HCT116 (cell line): ENCODE measurements around the gene SLC50A1.

ENCODE experiments used
- CBX3 ChIP-seq: IDR thresholded peaks from 2 replicates; pipeline ENCODE4 v1.6.1; 2012; ENCODE audit warnings: low read depth
- CEBPB ChIP-seq: IDR thresholded peaks from 2 replicates; pipeline ENCODE4 v1.6.1; 2012; ENCODE audit warnings: low read depth
- EZH2 ChIP-seq: fragments of 200-600 bp; sonication (generic); IDR thresholded peaks from 2 replicates; pipeline ENCODE4 v1.6.1; 2017; ENCODE audit warnings: antibody characterized with exemption, mixed run types
- EZH2phosphoT487 ChIP-seq: fragments of 200-600 bp; IDR thresholded peaks from 2 replicates; pipeline ENCODE4 v1.6.1; 2018; ENCODE audit warnings: antibody characterized with exemption, borderline replicate concordance
- POLR2A ChIP-seq: IDR thresholded peaks from 2 replicates; pipeline ENCODE4 v1.7.0; 2011; ENCODE audit warnings: borderline replicate concordance; ENCODE audit not compliant: insufficient read depth, insufficient read length; ENCODE audit errors: extremely low read depth
- POLR2AphosphoS5 ChIP-seq: IDR thresholded peaks from 2 replicates; pipeline ENCODE4 v1.6.1; 2011; ENCODE audit warnings: mild to moderate bottlenecking, low read depth, low read length, moderate library complexity
- RAD21 ChIP-seq: IDR thresholded peaks from 2 replicates; pipeline ENCODE4 v1.6.1; 2012; ENCODE audit warnings: low read depth, mild to moderate bottlenecking
- ZBTB33 ChIP-seq: IDR thresholded peaks from 2 replicates; pipeline ENCODE4 v1.6.1; 2011; ENCODE audit warnings: mild to moderate bottlenecking, low read length, moderate library complexity; ENCODE audit not compliant: insufficient replicate concordance; ENCODE audit errors: extremely low read depth
- ZNF274 ChIP-seq: fragments of 200-500 bp; sonication (Bioruptor generic); IDR thresholded peaks from 2 replicates; pipeline ENCODE4 v1.6.1; 2014; ENCODE audit warnings: mild to moderate bottlenecking, low read depth, low read length, inconsistent platforms
- TF ChIP-seq, protein P1 (sequence below): IDR thresholded peaks from 2 replicates; pipeline ENCODE4 v1.6.1; 2012; ENCODE audit warnings: low read depth
- TF ChIP-seq, protein P2 (sequence below), 3 experiments: fragments of 200-600 bp in 1 of 3; sonication (generic) in 1 of 3; IDR thresholded peaks in 2 of 3; conservative IDR thresholded peaks in 1 of 3; 2 replicates each; pipeline ENCODE4 v1.5.1; 2012 to 2017; ENCODE audit warnings: low read depth in 2 of 3, low read length in 2 of 3, antibody characterized with exemption in 1 of 3, borderline replicate concordance in 1 of 3, control low read depth in 1 of 3, mild to moderate bottlenecking in 1 of 3, mixed read lengths in 1 of 3, mixed run types in 1 of 3, moderate library complexity in 1 of 3; ENCODE audit not compliant: insufficient read depth in 1 of 3
- TF ChIP-seq, protein P3 (sequence below): IDR thresholded peaks from 2 replicates; pipeline ENCODE4 v1.6.1; 2012

DNA sequence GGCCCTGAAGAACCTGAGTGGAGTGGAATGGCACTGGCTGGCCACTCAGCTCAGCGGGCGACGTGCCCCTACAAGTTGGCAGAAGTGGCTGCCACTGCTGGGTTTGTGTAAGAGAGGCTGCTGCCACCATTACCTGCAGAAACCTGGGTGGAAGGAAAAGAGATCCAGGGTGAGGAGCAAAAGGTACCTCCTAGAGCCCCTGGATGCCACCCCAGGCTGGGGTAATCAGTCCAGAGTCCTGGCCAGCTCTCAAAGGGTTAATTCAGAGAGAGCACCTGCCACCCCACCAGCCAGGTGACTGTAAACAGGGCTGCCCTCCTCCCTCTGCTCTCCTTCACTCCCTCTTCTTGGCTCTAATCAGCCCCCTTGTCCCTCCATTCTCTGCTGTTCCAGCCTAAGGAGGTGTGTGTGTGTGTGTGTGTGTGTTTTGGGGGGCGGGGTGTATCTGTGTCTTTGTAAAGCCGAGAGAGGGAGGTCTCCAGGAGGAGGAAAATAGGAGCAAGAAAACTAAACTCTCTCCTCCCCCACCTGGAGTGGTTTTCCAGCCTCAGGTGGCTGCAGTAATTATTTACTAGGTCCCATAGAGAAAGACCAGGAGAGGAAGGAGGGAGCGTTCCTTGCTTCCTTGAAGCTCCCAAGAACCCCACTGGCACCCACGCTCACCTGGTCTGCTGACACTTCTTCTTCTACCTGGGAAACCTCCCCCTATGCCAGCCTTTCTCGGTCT is 50.6 kb downstream of the SLC50A1 start:
- TF ChIP-seq POLR2A: no peak
- TF ChIP-seq, protein P1, sequence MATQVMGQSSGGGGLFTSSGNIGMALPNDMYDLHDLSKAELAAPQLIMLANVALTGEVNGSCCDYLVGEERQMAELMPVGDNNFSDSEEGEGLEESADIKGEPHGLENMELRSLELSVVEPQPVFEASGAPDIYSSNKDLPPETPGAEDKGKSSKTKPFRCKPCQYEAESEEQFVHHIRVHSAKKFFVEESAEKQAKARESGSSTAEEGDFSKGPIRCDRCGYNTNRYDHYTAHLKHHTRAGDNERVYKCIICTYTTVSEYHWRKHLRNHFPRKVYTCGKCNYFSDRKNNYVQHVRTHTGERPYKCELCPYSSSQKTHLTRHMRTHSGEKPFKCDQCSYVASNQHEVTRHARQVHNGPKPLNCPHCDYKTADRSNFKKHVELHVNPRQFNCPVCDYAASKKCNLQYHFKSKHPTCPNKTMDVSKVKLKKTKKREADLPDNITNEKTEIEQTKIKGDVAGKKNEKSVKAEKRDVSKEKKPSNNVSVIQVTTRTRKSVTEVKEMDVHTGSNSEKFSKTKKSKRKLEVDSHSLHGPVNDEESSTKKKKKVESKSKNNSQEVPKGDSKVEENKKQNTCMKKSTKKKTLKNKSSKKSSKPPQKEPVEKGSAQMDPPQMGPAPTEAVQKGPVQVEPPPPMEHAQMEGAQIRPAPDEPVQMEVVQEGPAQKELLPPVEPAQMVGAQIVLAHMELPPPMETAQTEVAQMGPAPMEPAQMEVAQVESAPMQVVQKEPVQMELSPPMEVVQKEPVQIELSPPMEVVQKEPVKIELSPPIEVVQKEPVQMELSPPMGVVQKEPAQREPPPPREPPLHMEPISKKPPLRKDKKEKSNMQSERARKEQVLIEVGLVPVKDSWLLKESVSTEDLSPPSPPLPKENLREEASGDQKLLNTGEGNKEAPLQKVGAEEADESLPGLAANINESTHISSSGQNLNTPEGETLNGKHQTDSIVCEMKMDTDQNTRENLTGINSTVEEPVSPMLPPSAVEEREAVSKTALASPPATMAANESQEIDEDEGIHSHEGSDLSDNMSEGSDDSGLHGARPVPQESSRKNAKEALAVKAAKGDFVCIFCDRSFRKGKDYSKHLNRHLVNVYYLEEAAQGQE: no peak
- TF ChIP-seq, protein P2, sequence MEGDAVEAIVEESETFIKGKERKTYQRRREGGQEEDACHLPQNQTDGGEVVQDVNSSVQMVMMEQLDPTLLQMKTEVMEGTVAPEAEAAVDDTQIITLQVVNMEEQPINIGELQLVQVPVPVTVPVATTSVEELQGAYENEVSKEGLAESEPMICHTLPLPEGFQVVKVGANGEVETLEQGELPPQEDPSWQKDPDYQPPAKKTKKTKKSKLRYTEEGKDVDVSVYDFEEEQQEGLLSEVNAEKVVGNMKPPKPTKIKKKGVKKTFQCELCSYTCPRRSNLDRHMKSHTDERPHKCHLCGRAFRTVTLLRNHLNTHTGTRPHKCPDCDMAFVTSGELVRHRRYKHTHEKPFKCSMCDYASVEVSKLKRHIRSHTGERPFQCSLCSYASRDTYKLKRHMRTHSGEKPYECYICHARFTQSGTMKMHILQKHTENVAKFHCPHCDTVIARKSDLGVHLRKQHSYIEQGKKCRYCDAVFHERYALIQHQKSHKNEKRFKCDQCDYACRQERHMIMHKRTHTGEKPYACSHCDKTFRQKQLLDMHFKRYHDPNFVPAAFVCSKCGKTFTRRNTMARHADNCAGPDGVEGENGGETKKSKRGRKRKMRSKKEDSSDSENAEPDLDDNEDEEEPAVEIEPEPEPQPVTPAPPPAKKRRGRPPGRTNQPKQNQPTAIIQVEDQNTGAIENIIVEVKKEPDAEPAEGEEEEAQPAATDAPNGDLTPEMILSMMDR (IDR thresholded peaks at IDR 0.05 in 2 of 3, conservative IDR thresholded peaks at IDR 0.05 in 1 of 3; ENCODE audit: borderline replicate concordance in 1 of 3, insufficient read depth in 1 of 3, low read depth in 2 of 3, low read length in 2 of 3): no peak
- TF ChIP-seq, protein P3, sequence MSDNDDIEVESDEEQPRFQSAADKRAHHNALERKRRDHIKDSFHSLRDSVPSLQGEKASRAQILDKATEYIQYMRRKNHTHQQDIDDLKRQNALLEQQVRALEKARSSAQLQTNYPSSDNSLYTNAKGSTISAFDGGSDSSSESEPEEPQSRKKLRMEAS: no peak
- TF ChIP-seq EZH2phosphoT487: no peak
- no peak for TF ChIP-seq POLR2AphosphoS5
- TF ChIP-seq CBX3: no peak
- TF ChIP-seq CEBPB: no peak
- TF ChIP-seq RAD21: no peak
- no peak for TF ChIP-seq ZNF274
- no peak for TF ChIP-seq ZBTB33
- no peak for TF ChIP-seq EZH2
